ENCODE measurements around the gene ZFP69B.

Gene ZFP69B

DNA sequence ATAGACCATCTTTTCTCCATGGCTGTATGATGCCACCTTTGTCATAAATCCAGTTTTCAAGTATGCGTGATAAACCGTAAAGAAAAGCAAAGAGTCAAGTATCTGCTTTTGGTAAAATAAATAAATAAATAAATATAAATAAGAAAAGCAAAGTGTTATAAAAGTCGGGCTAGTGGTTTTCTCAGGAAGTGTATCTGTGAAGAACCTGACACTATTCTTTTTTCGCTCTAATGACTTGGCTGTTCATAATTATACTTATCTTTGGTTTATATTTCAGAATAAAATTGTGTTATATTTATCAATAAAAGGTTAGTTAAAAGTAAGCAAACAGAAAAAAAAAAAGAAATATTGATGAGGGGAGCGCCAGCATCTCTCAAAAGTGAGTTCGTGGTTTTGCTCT is 57.7 kb downstream of the ZFP69B start:
- CTCF ChIA-PET = no interaction called here
- POLR2A ChIA-PET = interaction anchor here (0.6 to 2.5 kb wide), 7 partner anchors 8 to 409 kb away, joined by 3 to 27 read pairs (median 4); partner anchors contain the start of genes ZFP69, ZFP69B and ZNF684
- DNase-seq (ENCODE audit: extremely low spot score) = no peak
- no peak for TF ChIP-seq LEF1 (IDR thresholded peaks at IDR 0.05; ENCODE audit: borderline replicate concordance)
- TF ChIP-seq, protein P1, sequence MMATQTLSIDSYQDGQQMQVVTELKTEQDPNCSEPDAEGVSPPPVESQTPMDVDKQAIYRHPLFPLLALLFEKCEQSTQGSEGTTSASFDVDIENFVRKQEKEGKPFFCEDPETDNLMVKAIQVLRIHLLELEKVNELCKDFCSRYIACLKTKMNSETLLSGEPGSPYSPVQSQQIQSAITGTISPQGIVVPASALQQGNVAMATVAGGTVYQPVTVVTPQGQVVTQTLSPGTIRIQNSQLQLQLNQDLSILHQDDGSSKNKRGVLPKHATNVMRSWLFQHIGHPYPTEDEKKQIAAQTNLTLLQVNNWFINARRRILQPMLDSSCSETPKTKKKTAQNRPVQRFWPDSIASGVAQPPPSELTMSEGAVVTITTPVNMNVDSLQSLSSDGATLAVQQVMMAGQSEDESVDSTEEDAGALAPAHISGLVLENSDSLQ (IDR thresholded peaks at IDR 0.05) = no peak
- no peak for TF ChIP-seq SUZ12 (IDR thresholded peaks at IDR 0.05)
- TF ChIP-seq TARDBP (IDR thresholded peaks at IDR 0.05) = no peak
- TF ChIP-seq SP1 (IDR thresholded peaks at IDR 0.05) = no peak
- TF ChIP-seq L3MBTL2 (conservative IDR thresholded peaks at IDR 0.05) = no peak
- TF ChIP-seq ZNF384 (IDR thresholded peaks at IDR 0.05) = no peak
- no peak for TF ChIP-seq ARNT (IDR thresholded peaks at IDR 0.05)
- TF ChIP-seq ELF4 (IDR thresholded peaks at IDR 0.05) = no peak
- TF ChIP-seq BHLHE40 (IDR thresholded peaks at IDR 0.05; ENCODE audit: borderline replicate concordance) = no peak

GRCh38 chr1:40508375-40509341 is 58.4 kb downstream of the ZFP69B start, which contains the start of gene EXO5:
Gene EXO5, plus strand, starts transcription at chr1:40508767. Its CDS starts 5,778 bp downstream, at chr1:40514545.
- ChIA-PET POLR2A (interaction anchor here (0.5 to 2.5 kb wide), 9 partner anchors 8 to 135 kb away, joined by 3 to 27 read pairs (median 4); partner anchors contain the start of genes SMAP2, ZFP69, ZFP69B and ZNF684), CTCF (no interaction called here)
- DNase-seq (ENCODE audit: extremely low spot score) = peak; percentile 51
- TF ChIP-seq SUZ12 (IDR thresholded peaks at IDR 0.05) (no peak), TARDBP (IDR thresholded peaks at IDR 0.05) (no peak), CTBP1 (IDR thresholded peaks at IDR 0.05; ENCODE audit: borderline replicate concordance) (no peak), LEF1 (IDR thresholded peaks at IDR 0.05; ENCODE audit: borderline replicate concordance) (no peak), L3MBTL2 (conservative IDR thresholded peaks at IDR 0.05) (peak; percentile 87)
- TF ChIP-seq, protein P1 (IDR thresholded peaks at IDR 0.05) = no peak

Data from HEK293T (cell line).